Epithelial cell of esophagus (primary cell): ENCODE measurements around the gene ASB2.
A peak's percentile ranks its signal among the peaks of the same experiment; 100 is the strongest.

Experiments used
- DNase-seq: peaks from one replicate; pipeline ENCODE4 v3.0.0; 2010; ENCODE audit warnings: low read depth
- H3K4me3 ChIP-seq: 2 replicates; pipeline ENCODE4 v1.5.1; 2011; ENCODE audit warnings: mild to moderate bottlenecking, low read length, control low read depth
- TF ChIP-seq, protein P1 (sequence below): IDR thresholded peaks from 2 replicates; pipeline ENCODE4 v1.5.1; 2011; ENCODE audit warnings: low read depth, mild to moderate bottlenecking, low read length, control low read depth, inconsistent platforms; ENCODE audit not compliant: insufficient read depth; ENCODE audit errors: missing control alignments

ASB2 gene

GRCh38 chr14:94020267-94020666 lies 43.9 kb upstream of the ASB2 start:
- DNase-seq, result no peak
- H3K4me3 ChIP-seq, result no peak overlapping the region
- TF ChIP-seq, protein P1, sequence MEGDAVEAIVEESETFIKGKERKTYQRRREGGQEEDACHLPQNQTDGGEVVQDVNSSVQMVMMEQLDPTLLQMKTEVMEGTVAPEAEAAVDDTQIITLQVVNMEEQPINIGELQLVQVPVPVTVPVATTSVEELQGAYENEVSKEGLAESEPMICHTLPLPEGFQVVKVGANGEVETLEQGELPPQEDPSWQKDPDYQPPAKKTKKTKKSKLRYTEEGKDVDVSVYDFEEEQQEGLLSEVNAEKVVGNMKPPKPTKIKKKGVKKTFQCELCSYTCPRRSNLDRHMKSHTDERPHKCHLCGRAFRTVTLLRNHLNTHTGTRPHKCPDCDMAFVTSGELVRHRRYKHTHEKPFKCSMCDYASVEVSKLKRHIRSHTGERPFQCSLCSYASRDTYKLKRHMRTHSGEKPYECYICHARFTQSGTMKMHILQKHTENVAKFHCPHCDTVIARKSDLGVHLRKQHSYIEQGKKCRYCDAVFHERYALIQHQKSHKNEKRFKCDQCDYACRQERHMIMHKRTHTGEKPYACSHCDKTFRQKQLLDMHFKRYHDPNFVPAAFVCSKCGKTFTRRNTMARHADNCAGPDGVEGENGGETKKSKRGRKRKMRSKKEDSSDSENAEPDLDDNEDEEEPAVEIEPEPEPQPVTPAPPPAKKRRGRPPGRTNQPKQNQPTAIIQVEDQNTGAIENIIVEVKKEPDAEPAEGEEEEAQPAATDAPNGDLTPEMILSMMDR, result no peak

GRCh38 chr14:94019329-94019728 lies 43.0 kb upstream of the ASB2 start:
- DNase-seq, result peak; percentile 53
- TF ChIP-seq, protein P1, result no peak
- no peak overlapping the region for H3K4me3 ChIP-seq

- no peak overlapping the region for H3K4me3 ChIP-seq
- no peak for DNase-seq
- TF ChIP-seq, protein P1, result no peak
Measured at GRCh38 chr14:94018308-94018707, 41.9 kb upstream of the ASB2 start.

GRCh38 chr14:94016446-94016976 lies 40.1 kb upstream of the ASB2 start:
- DNase-seq, result no peak
- no peak overlapping the region for H3K4me3 ChIP-seq
- TF ChIP-seq, protein P1, result no peak

- DNase-seq, result no peak
- TF ChIP-seq, protein P1, result no peak
- H3K4me3 ChIP-seq, result no peak overlapping the region
Measured at GRCh38 chr14:94015223-94015622, 38.9 kb upstream of the ASB2 start.

GRCh38 chr14:94014382-94014781 lies 38.0 kb upstream of the ASB2 start:
- TF ChIP-seq, protein P1, result no peak
- no peak for DNase-seq
- no peak overlapping the region for H3K4me3 ChIP-seq

DNA sequence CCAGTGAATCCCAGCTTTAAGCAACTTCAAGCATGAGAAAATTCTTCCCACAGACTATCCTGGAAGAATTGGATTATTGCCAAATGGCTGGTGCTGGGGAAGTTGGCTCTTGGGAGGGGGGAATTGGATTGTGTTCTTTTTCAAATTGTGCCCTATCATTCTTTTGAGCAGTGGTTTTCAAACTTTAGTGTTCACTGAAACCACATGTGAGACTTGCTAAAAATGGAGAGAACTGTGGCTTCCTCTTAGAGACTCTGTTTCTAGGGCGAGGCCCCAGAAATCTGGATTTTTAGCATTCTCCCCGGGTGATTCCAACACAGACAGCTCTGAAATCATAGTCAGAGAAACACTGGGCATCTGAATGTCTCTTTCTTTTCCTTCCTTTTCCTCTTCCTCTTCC lies 35.4 kb upstream of the ASB2 start:
- TF ChIP-seq, protein P1, result no peak
- DNase-seq, result peak; percentile 29
- H3K4me3 ChIP-seq, result no peak overlapping the region
